Measurements from ENCODE around the gene CD101.

The CD101 gene

GRCh38 chr1:117061986-117062415 is 60.4 kb downstream of the CD101 start:
- Histone ChIP-seq H4K20me1 (no peaks in the 10 kb centered on the region), H3K27ac (no peak overlapping the region), H3K36me3 (peaks cover 51% of the 10 kb centered on the region), H3K9ac (no peak overlapping the region), H3K4me1 (peaks cover 36% of the 10 kb centered on the region), H3K4me3 (no peak overlapping the region), H3K4me2 (no peak overlapping the region), H3K9me3 (no peaks in the 10 kb centered on the region), H3K27me3 (no peaks in the 10 kb centered on the region)
- no peak for TF ChIP-seq Cebpa-rat (IDR thresholded peaks at IDR 0.05)

- H3K27me3 ChIP-seq: no peaks in the 10 kb centered on the region
- H3K4me3 ChIP-seq: no peak overlapping the region
- no peak overlapping the region for H3K9ac ChIP-seq
- peaks cover 15% of the 10 kb centered on the region; the same call in 1 of the 2 replicates for H3K4me1 ChIP-seq
- H4K20me1 ChIP-seq: peaks cover 6% of the 10 kb centered on the region
- H3K27ac ChIP-seq: no peak overlapping the region
- H3K36me3 ChIP-seq: peaks cover 77% of the 10 kb centered on the region
- H3K9me3 ChIP-seq: no peaks in the 10 kb centered on the region
- TF ChIP-seq Cebpa-rat (IDR thresholded peaks at IDR 0.05): no peak
- H3K4me2 ChIP-seq: no peak overlapping the region
These were observed 64.8 kb downstream of the CD101 start for GRCh38 chr1:117066367-117066766.

- no peaks in the 10 kb centered on the region for H3K27me3 ChIP-seq
- no peak overlapping the region for H3K4me2 ChIP-seq
- no peak for TF ChIP-seq Cebpa-rat (IDR thresholded peaks at IDR 0.05)
- peaks cover 4% of the 10 kb centered on the region; the same call in 1 of the 2 replicates for H3K4me1 ChIP-seq
- no peak overlapping the region for H3K9ac ChIP-seq
- H3K36me3 ChIP-seq: peaks cover 75% of the 10 kb centered on the region
- peaks cover 6% of the 10 kb centered on the region for H4K20me1 ChIP-seq
- no peaks in the 10 kb centered on the region for H3K9me3 ChIP-seq
- H3K27ac ChIP-seq: no peak overlapping the region
- H3K4me3 ChIP-seq: no peak overlapping the region
These were observed 66.2 kb downstream of the CD101 start for GRCh38 chr1:117067533-117068370.

GRCh38 chr1:117068580-117068979 is 67.0 kb downstream of the CD101 start:
- H3K27ac ChIP-seq: no peak overlapping the region
- no peaks in the 10 kb centered on the region for H3K27me3 ChIP-seq
- H3K9me3 ChIP-seq: no peaks in the 10 kb centered on the region
- H4K20me1 ChIP-seq: peaks cover 6% of the 10 kb centered on the region
- no peak overlapping the region for H3K9ac ChIP-seq
- no peak overlapping the region for H3K4me2 ChIP-seq
- TF ChIP-seq Cebpa-rat (IDR thresholded peaks at IDR 0.05): no peak
- no peaks in the 10 kb centered on the region for H3K4me1 ChIP-seq
- peaks cover 77% of the 10 kb centered on the region for H3K36me3 ChIP-seq
- H3K4me3 ChIP-seq: no peak overlapping the region

- H3K36me3 ChIP-seq: peaks cover 77% of the 10 kb centered on the region
- no peak overlapping the region for H3K4me3 ChIP-seq
- H3K4me1 ChIP-seq: no peaks in the 10 kb centered on the region
- no peaks in the 10 kb centered on the region for H3K9me3 ChIP-seq
- no peak overlapping the region for H3K27ac ChIP-seq
- no peak overlapping the region for H3K9ac ChIP-seq
- peaks cover 6% of the 10 kb centered on the region for H4K20me1 ChIP-seq
- H3K4me2 ChIP-seq: no peak overlapping the region
- no peaks in the 10 kb centered on the region for H3K27me3 ChIP-seq
- no peak for TF ChIP-seq Cebpa-rat (IDR thresholded peaks at IDR 0.05)
These were observed 67.8 kb downstream of the CD101 start for GRCh38 chr1:117069220-117069844.

GRCh38 chr1:117070124-117070523 is 68.6 kb downstream of the CD101 start:
- Histone ChIP-seq H4K20me1 (peaks cover 6% of the 10 kb centered on the region), H3K9me3 (no peaks in the 10 kb centered on the region), H3K27me3 (no peaks in the 10 kb centered on the region), H3K4me1 (no peaks in the 10 kb centered on the region), H3K36me3 (peaks cover 77% of the 10 kb centered on the region), H3K9ac (no peak overlapping the region), H3K27ac (no peak overlapping the region), H3K4me3 (no peak overlapping the region), H3K4me2 (no peak overlapping the region)
- no peak for TF ChIP-seq Cebpa-rat (IDR thresholded peaks at IDR 0.05)

GRCh38 chr1:117076648-117077047 is 75.1 kb downstream of the CD101 start:
- H3K36me3 ChIP-seq: peaks cover 97% of the 10 kb centered on the region
- H3K27ac ChIP-seq: no peak overlapping the region
- no peak overlapping the region for H3K4me2 ChIP-seq
- no peak for TF ChIP-seq Cebpa-rat (IDR thresholded peaks at IDR 0.05)
- H3K4me1 ChIP-seq: no peaks in the 10 kb centered on the region
- H4K20me1 ChIP-seq: no peaks in the 10 kb centered on the region
- no peaks in the 10 kb centered on the region for H3K27me3 ChIP-seq
- H3K4me3 ChIP-seq: no peak overlapping the region
- no peak overlapping the region for H3K9ac ChIP-seq
- H3K9me3 ChIP-seq: no peaks in the 10 kb centered on the region

GRCh38 chr1:117077267-117077666 is 75.7 kb downstream of the CD101 start:
- TF ChIP-seq Cebpa-rat (IDR thresholded peaks at IDR 0.05): no peak
- no peaks in the 10 kb centered on the region for H3K27me3 ChIP-seq
- H3K36me3 ChIP-seq: peaks cover 100% of the 10 kb centered on the region
- H3K4me2 ChIP-seq: no peak overlapping the region
- no peak overlapping the region for H3K4me3 ChIP-seq
- H3K9me3 ChIP-seq: no peaks in the 10 kb centered on the region
- no peak overlapping the region for H3K9ac ChIP-seq
- H4K20me1 ChIP-seq: no peaks in the 10 kb centered on the region
- H3K27ac ChIP-seq: no peak overlapping the region
- no peaks in the 10 kb centered on the region for H3K4me1 ChIP-seq

GRCh38 chr1:117079737-117080136 is 78.2 kb downstream of the CD101 start:
- H3K36me3 ChIP-seq: peaks cover 100% of the 10 kb centered on the region
- no peak overlapping the region for H3K4me2 ChIP-seq
- no peaks in the 10 kb centered on the region for H3K9me3 ChIP-seq
- H3K4me3 ChIP-seq: no peak overlapping the region
- H3K4me1 ChIP-seq: no peaks in the 10 kb centered on the region
- H3K9ac ChIP-seq: no peak overlapping the region
- TF ChIP-seq Cebpa-rat (IDR thresholded peaks at IDR 0.05): no peak
- H4K20me1 ChIP-seq: no peaks in the 10 kb centered on the region
- no peak overlapping the region for H3K27ac ChIP-seq
- H3K27me3 ChIP-seq: no peaks in the 10 kb centered on the region

- H3K36me3 ChIP-seq: peaks cover 94% of the 10 kb centered on the region
- no peak for TF ChIP-seq Cebpa-rat (IDR thresholded peaks at IDR 0.05)
- H3K27ac ChIP-seq: no peak overlapping the region
- H3K27me3 ChIP-seq: no peaks in the 10 kb centered on the region
- no peak overlapping the region for H3K9ac ChIP-seq
- no peaks in the 10 kb centered on the region for H4K20me1 ChIP-seq
- H3K9me3 ChIP-seq: no peaks in the 10 kb centered on the region
- no peak overlapping the region for H3K4me3 ChIP-seq
- H3K4me1 ChIP-seq: no peaks in the 10 kb centered on the region
- no peak overlapping the region for H3K4me2 ChIP-seq
These were observed 82.7 kb downstream of the CD101 start for GRCh38 chr1:117084231-117084630.
